H1 (cell line): Measurements from ENCODE around the gene ZSWIM9. TPM values are rescaled to one million over a fixed set of nuclear protein-coding genes. Genes with fewer than 3 reads are reported as not detected.

Source experiments
- CTCF ChIA-PET: fragments of 300-600 bp; sonication (Branson Sonifier 250); formaldehyde crosslinking; loops from one replicate; lab custom pipeline; 2021; ENCODE audit not compliant: partially characterized antibody; lab: Charles Lee
- POLR2A ChIA-PET: fragments of 300-600 bp; sonication (Branson Sonifier 250); formaldehyde crosslinking; loops from one replicate; lab custom pipeline; 2021; ENCODE audit warnings: inconsistent platforms; ENCODE audit not compliant: partially characterized antibody; lab: Charles Lee
- DNase-seq, 2 experiments: peaks; one replicate each; pipeline versions ENCODE4 v3.0.0 to v3.0.0-alpha.2; 2010 to 2022; ENCODE audit warnings: low spot score in 2 of 2, low read depth in 1 of 2, mixed read lengths in 1 of 2
- FAIRE-seq: peaks from 2 replicates; lab custom pipeline; 2011; peaks lifted over from hg19 to GRCh38; lab: Jason Lieb, UNC
- H2AFZ ChIP-seq: 2 replicates; pipeline ENCODE4 v1.8.1; 2012; ENCODE audit warnings: low read length, inconsistent platforms
- H2AK5ac ChIP-seq: 2 replicates; pipeline ENCODE4 v1.6.1; 2013; ENCODE audit warnings: low read depth, low read length
- H2BK120ac ChIP-seq: replicated peaks from 2 replicates; pipeline ENCODE3; 2013; ENCODE audit warnings: low read depth, low read length, inconsistent platforms
- H2BK12ac ChIP-seq: 2 replicates; pipeline ENCODE4 v1.6.1; 2013; ENCODE audit warnings: low read depth, low read length
- H2BK15ac ChIP-seq: 2 replicates; pipeline ENCODE4 v1.6.1; 2013; ENCODE audit warnings: low read length
- H2BK20ac ChIP-seq: 2 replicates; pipeline ENCODE4 v1.6.1; 2013; ENCODE audit warnings: low read length
- H2BK5ac ChIP-seq: 2 replicates; pipeline ENCODE4 v1.6.1; 2013; ENCODE audit warnings: low read depth, low read length
- H3K14ac ChIP-seq: 2 replicates; pipeline ENCODE4 v1.6.1; 2013; ENCODE audit warnings: inconsistent platforms; ENCODE audit not compliant: insufficient read length
- H3K18ac ChIP-seq: 2 replicates; pipeline ENCODE4 v1.6.1; 2013; ENCODE audit warnings: low read length; ENCODE audit errors: extremely low read depth
- H3K23ac ChIP-seq: 2 replicates; pipeline ENCODE4 v1.6.1; 2013; ENCODE audit warnings: inconsistent platforms; ENCODE audit not compliant: insufficient read length
- H3K23me2 ChIP-seq: 2 replicates; pipeline ENCODE4 v1.6.1; 2013; ENCODE audit warnings: low read depth, low read length
- H3K27ac ChIP-seq: 2 replicates; pipeline ENCODE4 v1.6.1; 2011; ENCODE audit warnings: low read depth, low read length, inconsistent platforms
- H3K27me3 ChIP-seq, 4 experiments: replicated peaks in 1 of 4; 1 replicate in 1 of 4; 2 replicates in 3 of 4; pipeline versions ENCODE4 v1.6.1 to v1.8.1; 2011 to 2013; ENCODE audit warnings: low read length in 3 of 4, mild to moderate bottlenecking in 3 of 4, inconsistent platforms in 2 of 4, mixed read lengths in 2 of 4, moderate library complexity in 1 of 4; ENCODE audit not compliant: control insufficient read depth in 3 of 4, insufficient read depth in 3 of 4; ENCODE audit errors: extremely low read depth in 1 of 4
- H3K36me3 ChIP-seq, 4 experiments: 2 replicates each; pipeline versions ENCODE4 v1.6.1 to v1.8.1; 2011 to 2013; ENCODE audit warnings: mild to moderate bottlenecking in 4 of 4, low read length in 3 of 4, moderate library complexity in 2 of 4, control low read depth in 1 of 4, inconsistent platforms in 1 of 4; ENCODE audit not compliant: insufficient read depth in 4 of 4, control insufficient read depth in 2 of 4
- H3K4ac ChIP-seq: replicated peaks from 2 replicates; pipeline ENCODE3; 2013; ENCODE audit warnings: low read length, low read depth, mixed read lengths, inconsistent platforms; ENCODE audit not compliant: insufficient read length
- H3K4me1 ChIP-seq, 4 experiments: replicated peaks in 1 of 4; 1 replicate in 1 of 4; 2 replicates in 3 of 4; pipeline versions ENCODE4 v1.6.1 to v1.8.1; 2011 to 2013; ENCODE audit warnings: low read length in 3 of 4, inconsistent platforms in 2 of 4, mixed read lengths in 1 of 4; ENCODE audit not compliant: insufficient read depth in 4 of 4, control insufficient read depth in 3 of 4
- H3K4me2 ChIP-seq, 2 experiments: 2 replicates each; pipeline versions ENCODE4 v1.6.1 to v1.8.1; 2011 to 2013; ENCODE audit warnings: low read depth in 2 of 2, low read length in 2 of 2, control low read depth in 1 of 2, inconsistent platforms in 1 of 2, mild to moderate bottlenecking in 1 of 2; ENCODE audit not compliant: insufficient read depth in 1 of 2
- H3K4me3 ChIP-seq, 4 experiments: fragments of 200-600, 300-600 bp in 1 of 4; sonication (generic), shearing (Covaris generic), sonication (Bioruptor Twin) in 1 of 4; 2 replicates each; pipeline versions ENCODE4 v1.5.1 to v1.8.1; 2011 to 2016; ENCODE audit warnings: low read length in 4 of 4, low read depth in 3 of 4, control low read depth in 2 of 4, inconsistent platforms in 2 of 4, mild to moderate bottlenecking in 2 of 4, mixed read lengths in 1 of 4, moderate library complexity in 1 of 4; ENCODE audit not compliant: insufficient read depth in 2 of 4; ENCODE audit errors: extremely low read depth in 1 of 4
- H3K56ac ChIP-seq: replicated peaks from 2 replicates; pipeline ENCODE3; 2013; ENCODE audit warnings: low read depth, mild to moderate bottlenecking, mixed read lengths, low read length, inconsistent platforms; ENCODE audit not compliant: insufficient read length
- H3K79me1 ChIP-seq: 2 replicates; pipeline ENCODE4 v1.6.1; 2013; ENCODE audit warnings: low read depth, low read length, control low read depth
- H3K79me2 ChIP-seq, 2 experiments: 2 replicates each; pipeline versions ENCODE4 v1.6.1 to v1.8.1; 2012 to 2013; ENCODE audit warnings: low read length in 2 of 2, mild to moderate bottlenecking in 2 of 2, inconsistent platforms in 1 of 2; ENCODE audit not compliant: insufficient read depth in 2 of 2, control insufficient read depth in 1 of 2
- H3K9ac ChIP-seq, 4 experiments: replicated peaks in 1 of 4; 1 replicate in 1 of 4; 2 replicates in 3 of 4; pipeline versions ENCODE4 v1.6.1 to v1.8.1; 2011 to 2013; ENCODE audit warnings: low read depth in 3 of 4, low read length in 3 of 4, control low read depth in 2 of 4, mild to moderate bottlenecking in 2 of 4, moderate library complexity in 2 of 4, inconsistent platforms in 1 of 4; ENCODE audit errors: extremely low read depth in 1 of 4
- H3K9me3 ChIP-seq, 2 experiments: 2 replicates each; pipeline versions ENCODE4 v1.6.1 to v1.8.1; 2012 to 2013; ENCODE audit warnings: mild to moderate bottlenecking in 2 of 2, moderate library complexity in 2 of 2, control low read depth in 1 of 2, inconsistent platforms in 1 of 2, low read depth in 1 of 2, low read length in 1 of 2, mixed read lengths in 1 of 2; ENCODE audit not compliant: insufficient read depth in 2 of 2
- H4K20me1 ChIP-seq, 2 experiments: replicated peaks in 1 of 2; 2 replicates each; pipeline versions ENCODE3 to v1.8.1; 2011 to 2013; ENCODE audit warnings: inconsistent platforms in 2 of 2, low read length in 2 of 2, mild to moderate bottlenecking in 1 of 2; ENCODE audit not compliant: insufficient read depth in 2 of 2, control insufficient read depth in 1 of 2
- H4K5ac ChIP-seq: 2 replicates; pipeline ENCODE4 v1.6.1; 2013; ENCODE audit warnings: low read length, low read depth, mixed read lengths, inconsistent platforms; ENCODE audit not compliant: insufficient read length
- H4K8ac ChIP-seq: 2 replicates; pipeline ENCODE4 v1.8.0; 2013; ENCODE audit warnings: mild to moderate bottlenecking, moderate library complexity, low read length, inconsistent platforms; ENCODE audit not compliant: insufficient read depth; ENCODE audit errors: extremely low read depth
- H4K91ac ChIP-seq: replicated peaks from 2 replicates; pipeline ENCODE3; 2013; ENCODE audit warnings: low read length, mixed read lengths, inconsistent platforms; ENCODE audit not compliant: insufficient read length
- BCL11A ChIP-seq, 2 experiments: IDR thresholded peaks; one replicate each; pipeline ENCODE4 v1.6.1; 2011; ENCODE audit warnings: low read depth in 2 of 2, low read length in 2 of 2, mild to moderate bottlenecking in 2 of 2
- FOSL1 ChIP-seq: IDR thresholded peaks from 2 replicates; pipeline ENCODE4 v1.6.1; 2011; ENCODE audit warnings: mild to moderate bottlenecking, low read depth, low read length, moderate library complexity; ENCODE audit not compliant: insufficient read depth
- HDAC2 ChIP-seq, 2 experiments: fragments of 300-600 bp in 1 of 2; sonication (generic) in 1 of 2; IDR thresholded peaks; 2 replicates each; pipeline ENCODE4 v1.6.1; 2011 to 2012; ENCODE audit warnings: low read depth in 2 of 2, low read length in 2 of 2, mild to moderate bottlenecking in 2 of 2, moderate library complexity in 2 of 2, borderline replicate concordance in 1 of 2, inconsistent platforms in 1 of 2
- NANOG ChIP-seq: IDR thresholded peaks from 2 replicates; pipeline ENCODE4 v1.6.1; 2011; ENCODE audit warnings: low read length, low read depth, mild to moderate bottlenecking, inconsistent platforms; ENCODE audit not compliant: insufficient read depth, poor library complexity, severe bottlenecking
- POU5F1 ChIP-seq: IDR thresholded peaks from 2 replicates; pipeline ENCODE4 v1.6.1; 2011; ENCODE audit warnings: low read depth, mild to moderate bottlenecking, low read length, moderate library complexity
- RAD21 ChIP-seq, 2 experiments: IDR thresholded peaks in 1 of 2; conservative IDR thresholded peaks in 1 of 2; 2 replicates each; pipeline ENCODE4 v1.6.1; 2011; ENCODE audit warnings: low read depth in 2 of 2, low read length in 2 of 2, improper control_type of control experiment in 1 of 2, inconsistent platforms in 1 of 2, mild to moderate bottlenecking in 1 of 2, moderate library complexity in 1 of 2
- SP1 ChIP-seq: IDR thresholded peaks from 2 replicates; pipeline ENCODE4 v1.6.1; 2011; ENCODE audit warnings: low read depth, low read length
- SRF ChIP-seq: IDR thresholded peaks from 2 replicates; pipeline ENCODE4 v1.6.1; 2011; ENCODE audit warnings: mild to moderate bottlenecking, low read depth, low read length, moderate library complexity
- SUZ12 ChIP-seq: fragments of 200-600 bp; sonication (generic); IDR thresholded peaks from 2 replicates; pipeline ENCODE4 v1.6.1; 2012; ENCODE audit warnings: mild to moderate bottlenecking, inconsistent platforms, low read length, moderate library complexity, mixed read lengths
- WGBS, 2 experiments: shearing (Covaris generic) in 1 of 2; methylation state at CpG; one replicate each; pipeline versions ENCODE4 v1.1.6 to v1.1.7; 2013 to 2015; ENCODE audit warnings: low lambda C conversion rate in 2 of 2, mixed read lengths in 2 of 2, inconsistent platforms in 1 of 2, low coverage in 1 of 2, missing lambda C conversion rate in 1 of 2; ENCODE audit not compliant: insufficient replicate concordance in 2 of 2, insufficient coverage in 1 of 2, insufficient read length in 1 of 2; ENCODE audit errors: extremely low coverage in 1 of 2, missing lambda C conversion rate in 1 of 2; 5-methylcytosine and 5-hydroxymethylcytosine counted together
- polyA plus RNA-seq, 7 experiments: library from polyadenylated mRNA; depleted of rRNA in 3 of 7; stranded (reverse) in 5 of 7; unstranded in 2 of 7; fragments of >200 nt in 5 of 7; fragments of 200-250 nt in 2 of 7; gene quantifications; 1 replicate in 5 of 7; 2 replicates in 1 of 7; 4 replicates in 1 of 7; pipeline versions ENCODE4 v1.2.1 to v1.2.3, GENCODE V29; 2011 to 2013; ENCODE audit warnings: missing spikeins in 2 of 7, mixed read lengths in 2 of 7
- total RNA-seq: library from RNA; stranded (reverse); fragmentation: NEBNext Ultra II Directional; extraction: Animal tissue kit (Norgen Biotek cat#: 25700); gene quantifications from 2 replicates; pipeline ENCODE4 v1.2.1, GENCODE V29; 2021

The ZSWIM9 gene
- total and polyA plus RNA-seq, 2 of the 8 experiments (the other 6 are each of a cell fraction or from before 2014, with no cell fraction given): 1.5 to 10.4 TPM

DNA sequence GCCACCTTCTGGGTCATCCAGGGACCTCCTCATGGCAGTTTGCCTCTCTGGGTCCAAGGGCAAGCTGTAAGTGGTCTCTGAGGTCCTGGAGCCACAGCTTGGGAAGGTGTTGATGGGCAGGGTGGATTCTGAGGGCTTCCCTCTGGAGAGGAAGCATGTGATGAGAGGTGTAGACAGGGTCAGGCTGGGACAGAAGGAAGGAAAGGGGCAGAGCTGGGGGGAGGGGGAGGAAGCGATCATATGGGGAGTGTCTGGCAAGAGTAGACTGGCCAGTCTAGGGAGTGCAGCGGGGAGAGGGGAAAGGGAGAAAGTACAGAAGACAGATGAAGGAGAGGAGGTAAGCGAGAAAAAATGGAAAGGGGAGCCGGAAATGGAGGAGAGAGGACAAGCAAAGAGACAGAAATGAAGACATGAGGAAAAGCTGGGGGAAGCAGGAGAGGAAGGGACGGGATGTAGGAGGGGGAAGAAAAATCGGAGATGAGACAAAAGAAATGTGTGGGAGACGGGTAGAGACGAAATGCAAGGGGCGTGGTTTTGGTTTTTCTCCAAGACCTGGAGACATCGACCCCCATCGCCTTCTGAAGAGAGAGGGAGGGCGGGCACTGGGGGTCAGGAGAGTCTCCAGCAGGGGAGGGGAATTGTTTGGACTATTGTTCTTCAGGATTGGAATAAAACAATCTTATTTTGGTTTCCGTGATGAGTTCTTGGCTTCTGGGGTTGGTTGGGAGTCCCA lies 26.6 kb downstream of the ZSWIM9 start:
- 87 to 100% methylated on average over 4 to 10 of the region's 13 CpGs for WGBS, 2 experiments
- Histone ChIP-seq H3K14ac (no peak overlapping the region), H2BK5ac (no peak overlapping the region), H3K23ac (no peak overlapping the region), H2AFZ (no peak overlapping the region), H3K23me2 (no peaks in the 10 kb centered on the region; the same call in 1 of the 2 replicates), H4K8ac (no peak overlapping the region; the same call in 1 of the 2 replicates), H4K20me1 (peaks cover 0 to 2% of the 10 kb centered on the region in 2 experiments), H3K56ac (no peak overlapping the region), H3K9ac (no peak overlapping the region), H3K79me1 (no peaks in the 10 kb centered on the region; the same call in none of the 2 replicates), H2BK12ac (0 out of 2 replicates have a peak overlapping the region, but pooled peaks have one; percentile 9), H3K27me3 (no peaks in the 10 kb centered on the region; a peak in 1 of 7 replicates), H2BK120ac (no peak overlapping the region), H3K36me3 (peaks cover 0 to 9% (median 0%) of the 10 kb centered on the region in 4 experiments; a peak in 1 of 8 replicates), H3K4me3 (no peak overlapping the region), H3K4me1 (peaks cover 0 to 4% (median 0%) of the 10 kb centered on the region in 4 experiments; a peak in 1 of 7 replicates), H3K9me3 (no peaks in the 10 kb centered on the region), H2BK15ac (no peak overlapping the region), H2BK20ac (no peak overlapping the region), H4K91ac (no peak overlapping the region), H4K5ac (no peak overlapping the region), H2AK5ac (no peak overlapping the region), H3K27ac (no peak overlapping the region), H3K4me2 (no peak overlapping the region), H3K79me2 (no peaks in the 10 kb centered on the region), H3K18ac (no peak overlapping the region; the same call in 1 of the 2 replicates), H3K4ac (no peak overlapping the region)
- DNase-seq (no peak), FAIRE-seq (no peak)
- ChIA-PET CTCF (interaction anchor here (0.6 to 1.2 kb wide), 6 partner anchors 22 to 76 kb away, joined by 3 read pairs; no protein-coding TSS in a partner anchor), POLR2A (interaction anchor here (0.6 to 1.9 kb wide), 6 partner anchors 8 to 659 kb away, joined by 3 to 7 read pairs (median 4); no protein-coding TSS in a partner anchor)
- TF ChIP-seq HDAC2 (IDR thresholded peaks at IDR 0.05; ENCODE audit: borderline replicate concordance in 1 of 2, low read depth in 2 of 2, low read length in 2 of 2) (no peak), POU5F1 (no peak), SP1 (no peak), BCL11A (IDR thresholded peaks at IDR 0.05; ENCODE audit: low read depth in 2 of 2, low read length in 2 of 2) (no peak), FOSL1 (no peak), RAD21 (IDR thresholded peaks at IDR 0.05 in 1 of 2, conservative IDR thresholded peaks at IDR 0.05 in 1 of 2; ENCODE audit: low read depth in 2 of 2, low read length in 2 of 2) (no peak), SUZ12 (no peak), NANOG (no peak), SRF (no peak)
